Uterus (tissue), 2 donors: ENCODE results near the gene SLC4A1AP.

ENCODE experiments used
- POLR2A ChIP-seq, 2 donors: fragments of 450-650 bp; IDR thresholded peaks; one replicate each; pipeline ENCODE4 v1.6.1; 2016; ENCODE audit warnings: antibody characterized with exemption in 2 of 2, mild to moderate bottlenecking in 1 of 2, moderate library complexity in 1 of 2
- TF ChIP-seq, protein P1 (sequence below), 4 experiments: fragments of 200-600 bp in 2 of 4; fragments of 450-650 bp in 2 of 4; sonication (generic) in 2 of 4; IDR thresholded peaks; one replicate each; pipeline ENCODE4 v1.5.1; 2016 to 2019; ENCODE audit warnings: antibody characterized with exemption in 4 of 4, mild to moderate bottlenecking in 2 of 4, moderate library complexity in 1 of 4

DNA sequence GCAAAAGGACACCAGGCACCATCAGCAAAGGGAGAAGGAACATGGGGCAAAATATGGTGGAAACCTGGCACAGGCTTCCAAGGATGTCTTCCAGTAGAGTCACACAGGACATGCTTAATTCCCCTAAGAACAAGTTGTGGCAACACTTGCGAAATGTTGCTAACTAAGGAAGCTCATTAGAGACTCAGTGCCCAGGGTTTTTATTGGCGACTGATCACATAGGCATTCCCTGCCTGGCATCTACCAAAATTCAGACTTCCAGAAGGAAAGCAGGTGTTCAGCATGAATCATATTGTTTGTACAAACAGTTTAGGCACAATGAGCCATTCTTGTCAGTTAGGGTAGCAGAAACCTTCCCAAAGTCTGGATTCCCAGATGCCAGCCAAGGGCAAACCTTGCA lies 25.7 kb downstream of the SLC4A1AP start:
- TF ChIP-seq POLR2A (IDR thresholded peaks at IDR 0.05) = no peak
- TF ChIP-seq, protein P1, sequence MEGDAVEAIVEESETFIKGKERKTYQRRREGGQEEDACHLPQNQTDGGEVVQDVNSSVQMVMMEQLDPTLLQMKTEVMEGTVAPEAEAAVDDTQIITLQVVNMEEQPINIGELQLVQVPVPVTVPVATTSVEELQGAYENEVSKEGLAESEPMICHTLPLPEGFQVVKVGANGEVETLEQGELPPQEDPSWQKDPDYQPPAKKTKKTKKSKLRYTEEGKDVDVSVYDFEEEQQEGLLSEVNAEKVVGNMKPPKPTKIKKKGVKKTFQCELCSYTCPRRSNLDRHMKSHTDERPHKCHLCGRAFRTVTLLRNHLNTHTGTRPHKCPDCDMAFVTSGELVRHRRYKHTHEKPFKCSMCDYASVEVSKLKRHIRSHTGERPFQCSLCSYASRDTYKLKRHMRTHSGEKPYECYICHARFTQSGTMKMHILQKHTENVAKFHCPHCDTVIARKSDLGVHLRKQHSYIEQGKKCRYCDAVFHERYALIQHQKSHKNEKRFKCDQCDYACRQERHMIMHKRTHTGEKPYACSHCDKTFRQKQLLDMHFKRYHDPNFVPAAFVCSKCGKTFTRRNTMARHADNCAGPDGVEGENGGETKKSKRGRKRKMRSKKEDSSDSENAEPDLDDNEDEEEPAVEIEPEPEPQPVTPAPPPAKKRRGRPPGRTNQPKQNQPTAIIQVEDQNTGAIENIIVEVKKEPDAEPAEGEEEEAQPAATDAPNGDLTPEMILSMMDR (IDR thresholded peaks at IDR 0.05) = no peak
